GM19239 (cell line): ENCODE measurements around the gene FASTKD2.
A peak's percentile ranks its signal among the peaks of the same experiment; 100 is the strongest.
"Not testable (repeated sequence)": the region's sequence is repeated elsewhere in the genome, so short reads cannot be mapped to it uniquely, and the experiment has no call there.

Experiments
- DNase-seq: peaks from one replicate; pipeline ENCODE4 v3.0.0; 2011; ENCODE audit warnings: low spot score; ENCODE audit not compliant: insufficient read length
- FAIRE-seq: peaks from 2 replicates; lab custom pipeline; 2011; peaks lifted over from hg19 to GRCh38; lab: Jason Lieb, UNC

The FASTKD2 gene

DNA sequence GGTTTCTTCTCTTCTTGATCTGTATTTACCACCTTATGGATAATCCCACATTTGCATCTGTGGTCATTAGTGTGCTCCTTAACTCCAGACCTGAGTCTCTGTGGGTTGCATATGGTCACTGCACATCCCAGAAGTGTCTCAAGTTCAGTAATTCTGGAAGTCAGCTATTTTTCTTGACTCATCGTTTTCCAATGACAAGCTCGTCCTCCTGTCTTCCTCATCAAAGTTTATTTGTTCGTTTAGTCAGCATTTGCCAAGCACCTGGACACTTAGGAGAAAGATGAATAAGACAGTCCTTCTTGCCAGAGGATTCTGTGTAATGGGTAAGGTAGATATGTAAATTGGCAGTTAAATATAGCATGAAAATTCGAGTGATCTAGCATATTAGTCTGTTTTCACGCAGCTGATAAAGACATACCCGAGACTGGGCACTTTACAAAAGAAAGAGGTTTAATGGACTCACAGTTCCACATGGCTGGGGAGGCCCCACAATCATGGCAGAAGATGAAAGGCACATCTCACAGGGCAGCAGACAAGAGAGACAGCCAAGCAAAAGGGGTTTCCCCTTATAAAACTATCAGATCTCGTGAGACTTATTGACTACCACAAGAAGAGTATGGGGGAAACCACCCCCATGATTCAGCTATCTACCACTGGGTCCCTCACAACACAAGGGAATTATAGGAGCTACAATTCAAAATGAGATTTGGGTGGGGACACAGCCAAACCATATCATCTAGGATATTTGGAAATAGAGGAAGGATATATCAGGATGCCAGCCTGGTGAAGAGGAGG, 19.4 kb downstream of the FASTKD2 start:
- FAIRE-seq (no peak), DNase-seq (no peak)

DNA sequence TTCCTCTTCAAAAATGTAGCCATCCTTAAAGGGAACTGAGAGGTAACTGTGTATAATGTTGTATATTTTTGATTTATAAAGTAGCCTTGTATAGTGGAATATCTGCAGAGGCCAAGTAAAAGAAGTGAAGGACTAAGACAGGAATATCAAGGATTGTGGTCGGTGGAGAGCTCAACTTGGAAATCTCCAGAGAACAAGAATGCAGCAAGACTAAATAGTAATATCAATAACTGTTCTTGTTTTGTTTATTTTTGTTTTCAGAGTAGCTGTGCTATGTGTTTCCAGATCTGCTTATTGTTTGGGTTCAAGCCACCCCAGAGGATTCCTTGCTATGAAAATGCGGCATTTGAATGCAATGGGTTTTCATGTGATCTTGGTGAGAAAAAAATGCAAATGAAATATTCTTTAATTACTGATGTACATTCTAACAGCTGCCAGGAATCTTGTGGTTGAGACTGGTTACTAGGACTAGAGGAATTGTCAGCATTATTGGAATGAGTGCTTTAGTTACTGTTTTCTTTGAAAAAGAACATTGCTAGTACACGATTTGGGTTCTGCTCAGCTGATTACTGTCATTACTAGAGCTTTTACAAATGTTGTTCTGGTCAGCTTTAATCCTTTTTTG, 25.0 kb downstream of the FASTKD2 start:
- FAIRE-seq: no peak
- no peak for DNase-seq

DNA sequence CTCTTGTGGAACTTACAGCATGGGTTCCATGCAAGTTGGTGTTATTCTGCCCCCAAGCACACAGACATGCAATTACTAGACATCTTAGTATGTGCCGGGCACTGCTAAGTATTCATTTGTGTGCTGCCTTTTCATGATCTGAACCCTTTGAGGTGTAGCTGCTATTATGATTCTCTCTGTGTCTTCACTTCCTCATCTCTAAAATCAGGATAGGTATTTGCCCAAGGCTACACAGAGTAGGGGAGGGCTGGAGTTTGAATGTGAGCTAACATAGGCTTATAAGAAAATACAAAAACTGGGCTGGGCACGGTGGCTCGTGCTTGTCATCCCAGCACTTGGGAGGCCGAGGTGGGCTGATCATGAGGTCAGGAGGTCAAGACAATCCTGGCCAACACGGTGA, 27.2 kb downstream of the FASTKD2 start:
- DNase-seq: no peak
- FAIRE-seq: no peak

DNA sequence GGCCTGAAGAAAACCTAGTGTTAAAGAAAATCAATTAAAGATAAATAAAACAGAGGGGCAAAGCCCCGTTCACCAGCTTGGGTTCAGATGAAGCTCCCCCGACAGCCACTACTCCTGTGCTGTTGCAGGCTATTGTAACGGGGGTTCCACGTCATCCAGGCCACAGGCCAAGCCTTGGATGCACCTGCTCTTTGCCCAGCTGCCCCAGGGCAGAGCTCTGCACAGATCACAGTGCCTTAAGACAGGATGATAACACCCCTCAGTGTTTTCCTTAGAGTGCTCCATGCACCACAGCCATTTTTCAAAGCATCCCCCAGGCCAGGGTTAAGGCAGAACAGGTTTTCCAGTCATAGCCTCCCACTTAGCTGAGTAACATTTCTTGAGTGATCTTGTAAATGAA, 32.0 kb downstream of the FASTKD2 start:
- FAIRE-seq: no peak

DNA sequence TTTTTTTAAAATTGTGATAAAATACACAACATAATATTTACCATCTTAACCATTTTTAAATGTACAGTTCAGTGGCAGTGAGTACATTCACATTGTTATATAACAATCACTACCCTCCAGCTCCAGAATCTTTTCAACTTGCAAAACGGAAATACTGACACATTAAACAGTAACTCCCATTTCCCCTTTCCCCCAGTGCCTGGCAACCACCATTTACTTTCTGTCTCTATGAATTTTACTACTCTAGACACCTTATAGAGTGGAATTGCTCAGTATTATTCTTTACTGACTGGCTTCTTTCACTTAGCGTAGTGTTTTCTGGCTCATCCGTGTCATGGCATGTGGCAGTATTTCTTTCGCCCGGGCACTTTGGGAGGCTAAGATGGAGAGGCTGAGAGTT, 32.6 kb downstream of the FASTKD2 start:
- FAIRE-seq (peak; percentile 81), DNase-seq (no peak)

More for the DNA sequence above, 32.0 kb downstream of the FASTKD2 start:
- no peak for DNase-seq

DNA sequence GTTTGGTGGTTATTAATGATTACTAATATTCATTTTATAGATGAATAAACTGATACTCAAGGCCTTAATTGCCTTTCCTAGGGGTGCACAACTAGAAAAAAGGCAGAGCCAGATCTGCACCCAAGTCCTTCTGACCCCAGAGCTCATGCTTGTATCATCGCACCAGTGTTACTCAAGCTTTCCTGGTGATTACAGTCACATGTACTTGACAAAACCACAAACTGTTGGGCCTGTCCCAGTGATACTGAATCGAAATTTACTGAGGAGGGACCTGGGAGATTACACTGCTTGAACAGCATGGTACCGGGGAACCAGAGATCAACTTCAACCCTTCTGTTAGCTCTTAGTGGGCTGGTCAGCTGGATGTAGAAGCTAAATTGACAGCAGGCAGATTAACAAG, 33.7 kb downstream of the FASTKD2 start:
- no peak for FAIRE-seq
- no peak for DNase-seq

DNA sequence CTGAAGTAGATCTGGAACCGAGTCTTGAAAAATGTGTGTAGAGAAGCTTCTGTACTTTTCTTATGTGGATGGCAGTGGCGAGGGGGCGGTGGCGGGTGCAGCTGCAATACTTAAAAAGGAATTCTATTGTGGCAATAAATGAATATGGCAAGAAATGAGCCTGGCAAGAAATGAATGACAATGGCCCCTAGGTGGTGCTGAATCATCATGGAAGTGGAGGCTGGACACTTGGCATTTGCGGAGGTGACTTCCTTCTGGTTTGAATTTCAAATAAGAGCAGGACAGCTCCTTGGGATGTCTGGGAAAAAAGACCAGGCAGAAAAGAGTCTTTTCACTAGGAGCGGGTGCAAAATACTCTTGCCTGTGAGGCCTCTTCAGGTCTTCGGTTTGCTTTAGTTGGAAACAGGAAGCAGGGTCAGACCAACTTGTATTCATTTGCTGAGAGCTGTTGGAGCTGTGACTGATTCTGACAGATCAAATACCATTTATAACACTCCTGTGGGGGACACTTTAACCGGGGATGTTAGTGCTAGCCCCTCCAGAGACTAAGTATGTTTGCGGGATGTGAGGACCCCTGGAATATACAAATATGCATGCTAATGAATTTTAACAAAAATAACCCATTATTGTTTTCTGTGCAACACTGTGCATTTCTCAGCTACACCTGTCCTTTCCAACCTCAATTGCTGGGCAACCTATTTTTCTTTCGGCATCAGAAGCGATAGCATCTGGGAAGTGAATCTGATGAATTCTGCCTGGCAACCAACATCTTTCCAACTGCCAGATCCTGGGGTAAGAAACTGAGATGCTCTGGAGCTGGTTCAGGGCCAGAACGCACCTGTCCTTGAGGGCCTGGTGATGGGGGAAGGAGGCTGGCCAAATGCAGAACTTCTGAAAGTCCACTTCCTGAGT, 35.4 kb downstream of the FASTKD2 start:
- DNase-seq: peak; percentile 16
- FAIRE-seq: no peak

DNA sequence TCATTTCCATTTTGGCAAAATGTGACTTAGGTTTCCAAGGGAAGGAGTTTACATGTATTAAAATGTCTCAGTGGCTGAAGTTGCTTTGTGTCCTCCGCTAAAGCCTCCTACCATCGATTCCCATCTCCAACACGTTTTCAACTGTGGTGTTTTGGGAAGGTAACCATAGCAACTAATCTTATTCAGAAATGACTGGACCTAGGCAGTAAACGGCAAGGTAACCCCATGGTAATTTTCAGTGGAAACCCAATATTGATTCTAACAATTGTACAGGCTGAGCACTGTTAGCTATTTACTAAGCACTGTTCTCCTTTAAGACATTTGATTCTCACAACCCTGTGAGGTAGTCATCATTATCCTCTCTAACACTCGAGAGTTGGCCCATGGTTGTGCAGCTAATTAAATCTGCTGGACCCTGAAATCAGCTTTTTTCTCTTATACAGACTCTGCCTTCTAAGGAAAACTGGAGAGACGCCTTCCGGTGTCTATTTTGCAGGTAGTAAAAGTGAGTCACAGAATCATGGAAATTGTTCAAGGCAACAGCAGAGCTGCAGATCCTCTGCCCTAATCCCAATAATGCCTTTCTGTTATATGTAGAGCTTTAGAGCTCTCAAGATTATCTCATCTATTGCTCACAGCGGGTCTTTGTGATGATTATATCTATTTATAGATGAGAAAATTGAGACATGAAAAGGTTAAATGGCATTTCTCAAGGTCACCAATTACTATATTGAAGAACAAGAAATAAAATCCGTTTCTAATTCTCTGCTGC, 36.2 kb downstream of the FASTKD2 start:
- FAIRE-seq: no peak
- no peak for DNase-seq

DNA sequence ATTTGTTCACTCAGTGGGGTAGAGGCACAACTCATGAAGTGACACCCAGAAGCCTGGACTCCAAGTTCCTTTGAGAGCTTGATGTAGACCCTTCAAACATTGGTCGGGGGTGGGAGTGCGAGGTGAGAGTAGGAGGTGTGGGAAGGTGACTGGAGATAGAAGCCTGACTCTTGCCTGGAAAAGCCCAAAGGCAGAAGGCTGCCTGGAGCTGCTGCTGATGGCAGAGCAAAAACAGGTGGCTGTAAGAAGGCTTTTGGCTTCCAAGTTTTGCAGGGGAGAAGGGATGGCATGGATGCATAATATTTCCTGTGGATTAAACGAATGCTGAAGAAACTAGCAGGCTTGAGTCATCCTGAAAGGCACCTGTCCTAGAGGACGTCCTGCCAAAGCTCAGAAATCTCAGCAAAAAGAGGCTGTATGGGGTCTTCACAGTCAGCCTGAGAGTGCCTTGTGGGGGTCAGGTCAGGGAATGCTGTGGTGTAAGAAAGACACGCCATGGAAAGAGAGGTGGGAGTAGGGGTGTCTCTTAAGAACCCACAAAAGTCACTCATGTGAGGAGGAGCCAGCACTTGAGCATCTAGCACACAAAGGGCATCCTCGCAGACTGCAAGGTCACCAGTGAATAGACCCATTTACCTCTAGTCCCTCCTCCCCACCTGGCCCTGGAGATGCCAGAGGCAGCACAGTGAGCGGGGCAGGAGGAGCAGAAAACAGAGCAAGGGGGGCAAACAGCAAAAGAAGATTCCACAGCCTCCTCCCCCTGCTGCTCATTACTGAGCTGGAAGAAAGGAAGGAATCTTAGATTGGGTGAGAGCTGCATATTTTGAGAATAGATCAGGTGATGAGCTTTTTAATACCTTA, 37.5 kb downstream of the FASTKD2 start:
- FAIRE-seq (no peak), DNase-seq (no peak)

DNA sequence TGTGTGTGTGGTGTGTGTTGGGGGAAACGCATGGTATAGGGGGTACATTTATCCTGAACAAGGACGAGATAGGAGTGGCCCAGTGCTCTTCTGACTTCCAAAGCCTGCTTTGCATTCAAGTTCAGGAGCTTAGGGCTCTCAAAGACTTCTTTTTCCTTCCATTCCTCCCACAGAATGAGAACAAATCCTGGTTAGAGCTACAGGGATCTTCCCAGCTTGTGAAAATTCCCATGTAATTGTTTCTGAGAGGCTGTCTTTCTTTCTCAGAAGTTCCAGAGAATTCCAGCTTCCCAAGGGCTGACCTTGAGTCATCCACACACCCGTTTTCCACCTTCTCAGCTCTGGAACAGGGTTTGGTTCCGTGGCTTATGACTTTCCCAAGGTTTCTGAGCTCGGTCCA, 38.9 kb downstream of the FASTKD2 start:
- DNase-seq (no peak), FAIRE-seq (no peak)

DNA sequence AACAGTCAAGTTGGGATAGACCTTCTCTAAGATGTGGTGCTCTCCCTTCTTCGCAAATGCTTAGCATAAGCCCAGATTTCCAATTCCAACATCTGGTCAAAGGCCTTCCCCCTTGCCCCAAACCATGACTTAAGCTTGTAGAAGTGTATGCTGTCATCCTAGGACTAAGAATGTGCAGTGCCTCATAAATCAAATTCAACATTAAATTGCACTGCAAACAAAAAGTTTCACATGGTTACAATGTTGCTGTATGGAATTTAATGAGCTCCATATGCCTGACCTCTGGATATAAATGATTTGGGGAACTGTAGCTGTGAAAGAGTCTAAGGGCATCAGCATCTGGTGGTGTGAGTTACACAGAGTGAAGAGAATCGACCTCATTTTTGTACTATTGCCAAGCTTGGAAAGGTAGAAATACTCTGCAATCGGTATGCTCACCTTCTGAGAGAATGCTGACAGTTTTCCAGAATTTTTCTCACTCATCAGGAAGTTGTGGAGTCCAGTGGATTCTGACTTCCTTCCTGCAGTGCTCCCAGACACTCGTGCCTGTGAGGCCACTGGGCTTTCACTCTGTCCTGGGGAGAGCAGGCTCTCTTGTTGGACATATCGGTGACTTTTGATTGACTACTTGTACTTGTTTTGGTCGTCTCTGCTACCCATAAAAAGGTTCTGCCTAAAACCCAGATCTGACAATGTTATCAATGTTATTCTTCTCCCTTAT, 40.6 kb downstream of the FASTKD2 start:
- FAIRE-seq: no peak
- DNase-seq: no peak

DNA sequence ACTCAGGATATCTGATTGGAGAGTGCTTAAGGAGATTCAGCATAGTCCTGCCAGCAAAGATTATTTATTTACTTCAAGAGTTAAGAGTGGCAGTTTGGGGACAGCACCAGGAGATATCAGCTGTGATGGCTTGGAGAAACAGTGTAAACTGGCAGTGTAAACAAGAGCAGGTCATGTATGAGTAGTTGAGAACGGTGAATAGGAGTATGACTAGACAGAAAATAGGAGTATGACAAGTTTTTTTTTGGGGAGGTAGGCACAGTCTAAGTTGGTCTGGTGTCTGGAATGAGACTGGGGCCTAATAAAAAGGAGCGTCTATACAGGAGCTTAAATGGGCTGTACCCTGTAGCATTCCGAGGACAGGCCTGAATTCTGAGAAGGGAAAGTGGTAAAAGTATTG, 42.2 kb downstream of the FASTKD2 start:
- not testable (repeated sequence) for DNase-seq, FAIRE-seq

DNA sequence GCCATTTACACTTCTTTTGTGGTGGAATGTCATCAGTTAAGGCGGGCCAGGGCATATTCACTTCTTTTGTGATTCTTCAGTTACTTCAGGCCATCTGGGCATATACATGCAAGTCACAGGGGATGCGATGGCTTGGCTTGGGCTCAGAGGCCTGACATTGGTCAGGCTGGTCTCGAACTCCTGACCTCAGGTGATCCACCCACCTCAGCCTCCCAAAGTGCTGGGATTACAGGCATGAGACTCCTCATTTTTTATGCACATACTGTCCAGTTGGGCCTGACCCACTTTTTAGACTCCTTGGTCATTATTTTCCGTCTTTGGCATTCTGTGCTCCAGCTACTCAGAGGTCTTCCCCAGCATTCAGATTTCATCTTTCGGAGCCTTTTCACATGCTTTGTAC, 47.1 kb downstream of the FASTKD2 start:
- DNase-seq, FAIRE-seq: not testable (repeated sequence)

DNA sequence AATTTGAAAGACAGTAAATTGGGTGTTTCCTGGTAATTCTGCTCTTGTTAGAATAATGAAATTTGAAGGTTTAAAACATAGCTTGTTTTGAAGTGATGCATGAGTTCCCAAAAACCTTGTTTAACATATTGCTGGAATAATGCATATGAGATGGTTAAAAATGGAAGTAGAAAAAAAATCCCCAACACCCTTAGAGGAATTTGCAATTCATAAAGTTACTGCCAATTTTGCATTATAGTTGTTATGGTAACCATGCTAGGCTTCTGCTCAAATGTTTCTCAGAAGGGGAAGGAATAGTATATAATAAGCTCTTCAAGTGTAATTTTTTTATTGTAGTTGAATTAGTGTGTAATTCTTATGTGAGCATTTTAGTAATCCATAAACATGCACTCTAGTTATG, 49.1 kb downstream of the FASTKD2 start:
- no peak for FAIRE-seq

DNA sequence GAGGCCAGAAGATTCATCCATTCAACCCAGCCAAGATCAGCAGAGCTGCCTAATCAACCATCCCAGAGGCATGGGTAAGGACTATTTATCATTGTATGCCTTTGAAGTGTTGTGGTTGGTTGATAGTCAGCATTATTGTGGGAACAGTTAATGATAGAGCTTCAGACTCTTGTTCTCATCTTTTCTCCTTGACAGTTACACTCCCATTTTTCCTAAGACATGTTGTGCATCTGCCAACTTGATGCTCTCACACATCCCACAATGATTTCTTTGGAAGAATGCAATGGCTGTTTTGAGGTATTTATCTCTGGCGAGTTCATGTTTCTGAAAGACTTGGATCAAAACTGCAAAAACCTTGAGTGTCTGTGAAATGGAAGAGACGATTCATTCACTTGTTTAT, 55.4 kb downstream of the FASTKD2 start:
- DNase-seq (no peak), FAIRE-seq (no peak)

More for the DNA sequence above, 49.1 kb downstream of the FASTKD2 start:
- DNase-seq: no peak

DNA sequence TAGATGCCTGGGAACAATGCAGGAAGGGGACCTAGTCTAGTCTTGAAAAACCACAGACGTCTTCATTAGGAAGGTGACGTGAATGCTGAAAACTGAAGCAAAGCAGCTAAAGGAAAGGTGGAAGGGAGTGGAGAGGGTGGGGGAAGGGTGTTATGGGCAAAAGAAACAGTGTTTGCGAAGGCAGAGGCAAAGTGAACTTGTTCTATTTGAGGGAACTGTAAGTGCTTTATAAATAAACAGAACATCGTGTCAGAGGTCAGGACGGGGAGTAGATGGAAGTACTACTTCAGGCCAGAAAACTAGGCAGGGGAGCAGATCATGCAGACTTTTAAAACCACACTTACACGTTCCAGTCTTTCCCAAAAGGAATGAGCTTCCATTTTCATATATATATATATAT, 57.8 kb downstream of the FASTKD2 start:
- DNase-seq: no peak

DNA sequence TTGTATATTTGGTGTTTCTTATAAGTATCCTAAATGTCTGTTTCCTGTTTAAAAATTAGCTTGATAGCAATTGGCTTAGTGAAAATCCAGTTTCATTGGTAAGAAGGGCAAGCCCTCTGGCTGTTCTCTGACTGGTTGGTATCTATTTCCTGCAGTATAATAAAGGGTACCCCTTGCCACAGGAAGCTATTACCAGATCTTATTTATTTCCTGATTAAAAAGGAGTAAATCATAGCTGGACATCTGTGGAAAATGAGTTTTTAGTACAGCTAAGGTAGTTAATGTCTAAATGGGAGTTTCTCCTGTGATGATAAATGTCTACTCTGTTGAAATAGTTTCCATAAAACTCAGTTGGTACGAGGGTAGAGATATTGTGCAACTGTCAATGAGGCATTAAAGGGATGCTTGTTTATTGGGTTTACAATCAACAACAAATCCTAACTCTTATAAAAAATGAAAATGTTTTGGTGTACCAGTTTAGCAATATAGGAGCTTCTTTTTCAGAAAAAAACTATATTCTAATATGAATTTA, 58.7 kb downstream of the FASTKD2 start:
- DNase-seq: no peak
- FAIRE-seq: no peak

More for the DNA sequence above, 57.8 kb downstream of the FASTKD2 start:
- no peak for FAIRE-seq

DNA sequence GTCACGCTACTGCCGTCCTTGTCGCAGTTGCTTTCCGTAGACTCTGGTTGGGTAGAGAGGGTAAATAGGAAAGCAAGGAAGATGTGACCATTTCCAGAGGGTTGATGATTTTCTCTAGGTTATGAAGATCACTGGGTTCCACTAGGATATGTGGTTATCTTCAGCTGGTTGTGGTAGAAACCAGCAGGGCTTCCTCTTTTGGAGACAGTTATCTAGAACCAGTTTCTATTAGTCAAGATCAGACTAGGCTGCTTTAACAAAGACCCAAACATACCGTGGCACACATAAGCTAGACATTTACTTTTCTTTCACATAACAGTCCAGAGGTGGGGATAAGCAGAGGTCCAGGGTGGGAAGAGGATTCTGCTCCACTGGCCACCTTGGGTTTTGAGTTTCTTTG, 59.6 kb downstream of the FASTKD2 start:
- DNase-seq (no peak), FAIRE-seq (no peak)
